Panc1 (cell line): ENCODE data around the gene BLTP2. TPM values are rescaled to one million over a fixed set of nuclear protein-coding genes. Genes with fewer than 3 reads are reported as not detected.

Experiments used
- ATAC-seq: fragments of 200-7000 bp; cut with Tn5 transposase; 2 replicates; pipeline ENCODE4 v1.9.1; 2020; ENCODE audit warnings: mild to moderate bottlenecking, moderate library complexity
- BruUV-seq: library from RNA; stranded (reverse); fragments of 400-500 nt; replicated peaks from 2 replicates; lab custom pipeline; 2021; lab: Mats Ljungman, UMichigan
- CTCF ChIA-PET: fragments of 300-600 bp; sonication (Branson Sonifier 250); formaldehyde crosslinking; loops from one replicate; lab custom pipeline; 2022; ENCODE audit warnings: antibody characterized with exemption; lab: Charles Lee
- POLR2A ChIA-PET: fragments of 300-600 bp; sonication (Branson Sonifier 250); formaldehyde crosslinking; loops from one replicate; lab custom pipeline; 2022; ENCODE audit warnings: antibody characterized with exemption; lab: Charles Lee
- DNase-seq: peaks from one replicate; pipeline ENCODE4 v3.0.0-alpha.2; 2010; ENCODE audit warnings: low read depth, low spot score
- H3K27ac ChIP-seq: 2 replicates; pipeline ENCODE4 v1.5.1; 2011; ENCODE audit warnings: mild to moderate bottlenecking, low read length, inconsistent platforms
- H3K27me3 ChIP-seq: fragments of 200-500 bp; sonication (Bioruptor generic); 2 replicates; pipeline ENCODE4 v1.6.0; 2014; ENCODE audit warnings: low read length, inconsistent platforms; ENCODE audit not compliant: control insufficient read depth, insufficient read depth
- H3K36me3 ChIP-seq: fragments of 200-500 bp; sonication (Bioruptor generic); 2 replicates; pipeline ENCODE4 v1.5.1; 2014; ENCODE audit warnings: inconsistent platforms, mild to moderate bottlenecking, low read length, moderate library complexity; ENCODE audit not compliant: control insufficient read depth, insufficient read depth
- H3K4me1 ChIP-seq: 2 replicates; pipeline ENCODE4 v1.5.1; 2011; ENCODE audit warnings: inconsistent platforms, mild to moderate bottlenecking, low read length, moderate library complexity; ENCODE audit not compliant: control insufficient read depth, insufficient read depth
- H3K4me3 ChIP-seq, 2 experiments: 2 replicates each; pipeline ENCODE4 v1.5.1; 2011 to 2012; ENCODE audit warnings: low read depth in 2 of 2, low read length in 2 of 2, mild to moderate bottlenecking in 2 of 2, inconsistent platforms in 1 of 2, moderate library complexity in 1 of 2
- H3K9me3 ChIP-seq: fragments of 200-500 bp; sonication (Bioruptor generic); 2 replicates; pipeline ENCODE4 v1.5.1; 2014; ENCODE audit warnings: low read depth, mild to moderate bottlenecking, inconsistent platforms, low read length, moderate library complexity; ENCODE audit not compliant: control insufficient read depth, insufficient read depth
- POLR2AphosphoS5 ChIP-seq: IDR thresholded peaks from 2 replicates; pipeline ENCODE4 v1.6.1; 2012; ENCODE audit warnings: mild to moderate bottlenecking, low read depth, low read length, moderate library complexity
- TCF7L2 ChIP-seq: IDR thresholded peaks from 2 replicates; pipeline ENCODE4 v1.6.1; 2011; ENCODE audit warnings: mild to moderate bottlenecking, low read depth, low read length, inconsistent platforms
- in situ Hi-C: cut with HindIII; loops from 2 replicates; pipeline ENCODE4 v1.10.0; 2016; ENCODE audit warnings: low sequenced_read_pairs, low pct_unique_long_range_greater_than_20kb
- intact Hi-C: fragments of 100-400 bp; cut with micrococcal nuclease; formaldehyde crosslinking; loops from one replicate; pipeline ENCODE4 v1.10.0; 2022; ENCODE audit not compliant: unreplicated experiment
- total RNA-seq: library from RNA; stranded (reverse); gene quantifications from one replicate; pipeline ENCODE4 v1.2.1, GENCODE V29; 2021; ENCODE audit not compliant: unreplicated experiment
- TF ChIP-seq, protein P1 (sequence below), 2 experiments: IDR thresholded peaks; 2 replicates each; pipeline ENCODE4 v1.6.1; 2011 to 2012; ENCODE audit warnings: low read depth in 2 of 2, control low read depth in 1 of 2, low read length in 1 of 2, mild to moderate bottlenecking in 1 of 2, moderate library complexity in 1 of 2; ENCODE audit not compliant: insufficient read depth in 1 of 2
- TF ChIP-seq, protein P2 (sequence below): fragments of 450-650 bp; IDR thresholded peaks from 2 replicates; pipeline ENCODE4 v1.5.1; 2017; ENCODE audit warnings: mild to moderate bottlenecking

The BLTP2 gene
- total RNA-seq, 1 experiment from 2014 or later, result 271 TPM

DNA sequence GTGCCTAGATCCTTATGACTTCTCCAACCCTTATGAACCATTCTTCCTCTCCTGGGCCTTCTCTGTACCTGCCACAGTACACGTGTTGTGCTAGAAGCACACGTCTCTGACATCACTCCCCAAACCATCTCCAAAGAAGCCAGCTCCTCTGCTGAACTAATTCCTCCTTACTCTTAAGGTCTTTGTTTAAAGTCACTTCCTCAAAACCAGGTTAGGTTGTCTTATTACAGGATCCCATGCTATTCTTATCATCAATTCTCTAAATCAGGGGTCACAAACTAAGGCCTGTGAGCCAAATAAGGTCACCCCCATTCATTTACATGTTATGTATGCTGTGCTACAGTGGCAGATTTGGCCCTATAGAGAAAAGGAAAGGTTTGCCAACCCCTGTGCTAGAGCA, 21.0 kb upstream of the BLTP2 start:
- in situ Hi-C loops, result no loop called here
- TF ChIP-seq, protein P1, sequence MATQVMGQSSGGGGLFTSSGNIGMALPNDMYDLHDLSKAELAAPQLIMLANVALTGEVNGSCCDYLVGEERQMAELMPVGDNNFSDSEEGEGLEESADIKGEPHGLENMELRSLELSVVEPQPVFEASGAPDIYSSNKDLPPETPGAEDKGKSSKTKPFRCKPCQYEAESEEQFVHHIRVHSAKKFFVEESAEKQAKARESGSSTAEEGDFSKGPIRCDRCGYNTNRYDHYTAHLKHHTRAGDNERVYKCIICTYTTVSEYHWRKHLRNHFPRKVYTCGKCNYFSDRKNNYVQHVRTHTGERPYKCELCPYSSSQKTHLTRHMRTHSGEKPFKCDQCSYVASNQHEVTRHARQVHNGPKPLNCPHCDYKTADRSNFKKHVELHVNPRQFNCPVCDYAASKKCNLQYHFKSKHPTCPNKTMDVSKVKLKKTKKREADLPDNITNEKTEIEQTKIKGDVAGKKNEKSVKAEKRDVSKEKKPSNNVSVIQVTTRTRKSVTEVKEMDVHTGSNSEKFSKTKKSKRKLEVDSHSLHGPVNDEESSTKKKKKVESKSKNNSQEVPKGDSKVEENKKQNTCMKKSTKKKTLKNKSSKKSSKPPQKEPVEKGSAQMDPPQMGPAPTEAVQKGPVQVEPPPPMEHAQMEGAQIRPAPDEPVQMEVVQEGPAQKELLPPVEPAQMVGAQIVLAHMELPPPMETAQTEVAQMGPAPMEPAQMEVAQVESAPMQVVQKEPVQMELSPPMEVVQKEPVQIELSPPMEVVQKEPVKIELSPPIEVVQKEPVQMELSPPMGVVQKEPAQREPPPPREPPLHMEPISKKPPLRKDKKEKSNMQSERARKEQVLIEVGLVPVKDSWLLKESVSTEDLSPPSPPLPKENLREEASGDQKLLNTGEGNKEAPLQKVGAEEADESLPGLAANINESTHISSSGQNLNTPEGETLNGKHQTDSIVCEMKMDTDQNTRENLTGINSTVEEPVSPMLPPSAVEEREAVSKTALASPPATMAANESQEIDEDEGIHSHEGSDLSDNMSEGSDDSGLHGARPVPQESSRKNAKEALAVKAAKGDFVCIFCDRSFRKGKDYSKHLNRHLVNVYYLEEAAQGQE (IDR thresholded peaks at IDR 0.05; ENCODE audit: insufficient read depth in 1 of 2, low read depth in 2 of 2, low read length in 1 of 2), result no peak
- TF ChIP-seq TCF7L2 (no peak), POLR2AphosphoS5 (no peak)
- TF ChIP-seq, protein P2, sequence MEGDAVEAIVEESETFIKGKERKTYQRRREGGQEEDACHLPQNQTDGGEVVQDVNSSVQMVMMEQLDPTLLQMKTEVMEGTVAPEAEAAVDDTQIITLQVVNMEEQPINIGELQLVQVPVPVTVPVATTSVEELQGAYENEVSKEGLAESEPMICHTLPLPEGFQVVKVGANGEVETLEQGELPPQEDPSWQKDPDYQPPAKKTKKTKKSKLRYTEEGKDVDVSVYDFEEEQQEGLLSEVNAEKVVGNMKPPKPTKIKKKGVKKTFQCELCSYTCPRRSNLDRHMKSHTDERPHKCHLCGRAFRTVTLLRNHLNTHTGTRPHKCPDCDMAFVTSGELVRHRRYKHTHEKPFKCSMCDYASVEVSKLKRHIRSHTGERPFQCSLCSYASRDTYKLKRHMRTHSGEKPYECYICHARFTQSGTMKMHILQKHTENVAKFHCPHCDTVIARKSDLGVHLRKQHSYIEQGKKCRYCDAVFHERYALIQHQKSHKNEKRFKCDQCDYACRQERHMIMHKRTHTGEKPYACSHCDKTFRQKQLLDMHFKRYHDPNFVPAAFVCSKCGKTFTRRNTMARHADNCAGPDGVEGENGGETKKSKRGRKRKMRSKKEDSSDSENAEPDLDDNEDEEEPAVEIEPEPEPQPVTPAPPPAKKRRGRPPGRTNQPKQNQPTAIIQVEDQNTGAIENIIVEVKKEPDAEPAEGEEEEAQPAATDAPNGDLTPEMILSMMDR, result no peak
- BruUV-seq, result no TSS peak
- no peak overlapping the region for H3K4me3 ChIP-seq
- intact Hi-C loops, result no loop called here
- CTCF ChIA-PET, result no interaction called here
- H3K36me3 ChIP-seq, result peaks cover 9% of the 10 kb centered on the region
- DNase-seq (no peak), ATAC-seq (no peak)
- no peak overlapping the region for H3K27ac ChIP-seq
- H3K27me3 ChIP-seq, result no peaks in the 10 kb centered on the region
- H3K4me1 ChIP-seq, result peaks cover 10% of the 10 kb centered on the region
- no peaks in the 10 kb centered on the region for H3K9me3 ChIP-seq
- POLR2A ChIA-PET, result no interaction called here

DNA sequence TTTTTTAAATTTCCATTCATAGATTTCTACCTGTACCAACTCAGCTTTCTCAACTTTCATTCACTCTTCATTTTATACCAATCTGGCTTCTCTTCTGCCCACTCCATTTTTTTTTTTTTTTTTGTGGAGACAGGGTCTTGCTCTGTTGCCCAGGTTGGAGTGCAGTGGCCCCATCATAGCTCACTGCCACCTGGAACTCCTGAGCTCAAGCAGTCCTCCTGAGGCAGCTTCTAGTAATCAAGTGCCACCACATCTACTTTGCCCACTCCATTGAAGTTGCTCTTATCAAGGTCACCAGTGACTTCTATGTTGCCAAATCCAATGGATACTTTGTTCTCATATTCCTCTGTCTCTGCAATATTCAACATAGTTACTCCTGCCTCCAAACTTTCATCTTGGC, 18.8 kb upstream of the BLTP2 start:
- BruUV-seq, result no TSS peak
- ATAC-seq, result no peak
- H3K9me3 ChIP-seq, result no peaks in the 10 kb centered on the region
- no peak for DNase-seq
- no peaks in the 10 kb centered on the region for H3K27me3 ChIP-seq
- TF ChIP-seq, protein P2, result no peak
- TF ChIP-seq, protein P1 (IDR thresholded peaks at IDR 0.05; ENCODE audit: insufficient read depth in 1 of 2, low read depth in 2 of 2, low read length in 1 of 2), result no peak
- TF ChIP-seq TCF7L2, result no peak
- intact Hi-C loops, result no loop called here
- no peak overlapping the region; the same call in 1 of the 2 replicates for H3K27ac ChIP-seq
- in situ Hi-C loops, result no loop called here
- peaks cover 5% of the 10 kb centered on the region; the same call in 1 of the 2 replicates for H3K36me3 ChIP-seq
- ChIA-PET POLR2A (no interaction called here), CTCF (no interaction called here)
- no peak overlapping the region; a peak in 2 of 4 replicates for H3K4me3 ChIP-seq
- H3K4me1 ChIP-seq, result peaks cover 18% of the 10 kb centered on the region
